T-cell (primary cell): Measurements from ENCODE around the gene EPG5. TPM values are rescaled to one million over a fixed set of nuclear protein-coding genes. Genes with fewer than 3 reads are reported as not detected.

Experiments
- ATAC-seq, 4 experiments: fragments of 200-7000 bp in 3 of 4; fragments of 150-1000 bp in 1 of 4; cut with Tn5 transposase; replicated peaks in 1 of 4; 1 replicate in 3 of 4; 2 replicates in 1 of 4; pipeline ENCODE4 v1.10.0; 2021; ENCODE audit warnings: moderate library complexity in 3 of 4, mild to moderate bottlenecking in 2 of 4, moderate number of reproducible peaks in 1 of 4
- CTCF ChIA-PET, 2 donors: fragments of 300-600 bp; sonication (Branson Sonifier 250); formaldehyde crosslinking; loops; one replicate each; lab custom pipeline; 2022; ENCODE audit warnings: antibody characterized with exemption in 2 of 2; lab: Charles Lee
- POLR2A ChIA-PET, 2 donors: fragments of 300-600 bp; sonication (Branson Sonifier 250); formaldehyde crosslinking; loops; one replicate each; lab custom pipeline; 2022; ENCODE audit warnings: antibody characterized with exemption in 2 of 2; lab: Charles Lee
- DNase-seq, 35 experiments: peaks; one replicate each; pipeline versions ENCODE4 v3.0.0 to v3.0.0-alpha.2; 2013 to 2023
- H3K27ac ChIP-seq: one replicate; pipeline ENCODE4 v1.5.1; 2013; ENCODE audit warnings: low read length
- H3K27me3 ChIP-seq, 2 experiments: replicated peaks in 1 of 2; 1 replicate in 1 of 2; 2 replicates in 1 of 2; pipeline versions ENCODE4 v1.6.1 to v1.7.0; 2013; ENCODE audit warnings: low read length in 1 of 2, mixed read lengths in 1 of 2; ENCODE audit not compliant: control insufficient read depth in 2 of 2, insufficient read depth in 2 of 2; ENCODE audit errors: extremely low read depth in 1 of 2
- H3K36me3 ChIP-seq, 2 donors: 1 replicate in 1 of 2; 2 replicates in 1 of 2; pipeline versions ENCODE4 v1.6.1 to v1.7.0; 2013; ENCODE audit warnings: low read length in 1 of 2; ENCODE audit not compliant: control insufficient read depth in 2 of 2, insufficient read depth in 1 of 2; ENCODE audit errors: extremely low read depth in 1 of 2
- H3K4me1 ChIP-seq, 2 experiments: 1 replicate in 1 of 2; 2 replicates in 1 of 2; pipeline versions ENCODE4 v1.6.1 to v1.7.0; 2013; ENCODE audit warnings: low read length in 2 of 2, mixed read lengths in 1 of 2; ENCODE audit not compliant: insufficient read depth in 2 of 2, control insufficient read depth in 1 of 2; ENCODE audit errors: extremely low read depth in 1 of 2
- H3K4me3 ChIP-seq, 2 donors: 1 replicate in 1 of 2; 2 replicates in 1 of 2; pipeline versions ENCODE4 v1.5.1 to v1.7.0; 2013; ENCODE audit warnings: mild to moderate bottlenecking in 2 of 2, low read length in 1 of 2, moderate library complexity in 1 of 2; ENCODE audit not compliant: control insufficient read depth in 1 of 2; ENCODE audit errors: extremely low read depth in 1 of 2
- H3K9me3 ChIP-seq: 2 replicates; pipeline ENCODE4 v1.7.0; 2013
- H3K27ac Mint-ChIP-seq, 2 donors: one replicate each; pipeline ENCODE4 v1.8.0; 2020 to 2021; ENCODE audit warnings: mild to moderate bottlenecking in 2 of 2, mixed read lengths in 2 of 2
- H3K27me3 Mint-ChIP-seq, 2 donors: one replicate each; pipeline ENCODE4 v1.8.0; 2021 to 2022; ENCODE audit warnings: mixed read lengths in 2 of 2
- H3K36me3 Mint-ChIP-seq: one replicate; pipeline ENCODE4 v1.8.0; 2021; ENCODE audit warnings: mixed read lengths
- H3K4me1 Mint-ChIP-seq, 3 donors: one replicate each; pipeline ENCODE4 v1.8.0; 2020 to 2022; ENCODE audit warnings: mixed read lengths in 3 of 3, mild to moderate bottlenecking in 1 of 3
- H3K4me3 Mint-ChIP-seq, 3 donors: one replicate each; pipeline ENCODE4 v1.8.0; 2020 to 2022; ENCODE audit warnings: mild to moderate bottlenecking in 3 of 3, mixed read lengths in 3 of 3, moderate library complexity in 3 of 3
- H3K9me3 Mint-ChIP-seq, 3 donors: one replicate each; pipeline ENCODE4 v1.8.0; 2020 to 2022; ENCODE audit warnings: mixed read lengths in 3 of 3
- WGBS: methylation state at CpG from one replicate; pipeline ENCODE4 v1.1.5; 2013; ENCODE audit warnings: missing lambda C conversion rate; ENCODE audit not compliant: insufficient coverage; 5-methylcytosine and 5-hydroxymethylcytosine counted together
- total RNA-seq, 35 experiments: library from RNA in 6 of 35; stranded (reverse) in 6 of 35; fragments of 120-200 nt in 1 of 35; gene quantifications; one replicate each; pipeline versions ENCODE4 v1.2.1 to v1.2.4 and lab custom pipeline; 2013 to 2026

The EPG5 gene
- total RNA-seq, 5 donors from 2014 or later (not counting 1 experiment from before 2014, with no cell fraction given), result 39.2 to 54.4 (median 42.6) TPM

DNA sequence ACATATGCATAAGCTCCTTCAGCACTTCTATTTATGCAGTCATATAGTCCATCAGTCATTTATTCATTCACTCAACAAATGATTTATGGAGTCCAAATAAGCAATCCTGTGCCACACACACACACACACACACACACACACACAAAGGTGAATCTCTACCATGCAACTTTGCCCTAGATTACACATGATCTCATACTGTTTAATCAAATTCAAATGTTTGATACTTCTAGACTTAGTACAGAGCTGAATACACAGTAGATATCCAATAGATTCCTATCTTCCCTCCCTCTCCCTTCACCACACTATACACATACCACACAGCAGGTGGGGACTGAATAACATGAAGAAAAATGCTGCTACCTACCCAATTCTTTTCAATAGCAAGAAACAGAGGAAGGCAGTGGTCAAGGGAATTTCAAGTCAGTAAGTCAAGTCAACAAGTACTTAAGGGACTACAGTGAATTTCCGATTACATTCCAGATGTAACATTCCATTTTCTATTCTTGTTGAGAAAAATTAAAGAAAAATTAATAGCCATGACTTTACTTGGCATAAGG is 65.4 kb downstream of the EPG5 start:
- no peaks in the 10 kb centered on the region for H3K27me3 ChIP-seq
- H3K36me3 ChIP-seq, result peaks cover 11 to 79% of the 10 kb centered on the region in 2 donors
- Mint-ChIP-seq H3K4me3 (no peak overlapping the region), H3K36me3 (peaks cover 77% of the 10 kb centered on the region), H3K27me3 (no peaks in the 10 kb centered on the region), H3K9me3 (no peaks in the 10 kb centered on the region), H3K27ac (no peak overlapping the region), H3K4me1 (no peaks in the 10 kb centered on the region)
- peaks cover 0 to 3% of the 10 kb centered on the region in 2 experiments for H3K4me1 ChIP-seq
- H3K4me3 ChIP-seq, result no peak overlapping the region
- ATAC-seq (no peak), DNase-seq (no peak)
- ChIA-PET CTCF (interaction anchor here in 1 of 2 donors (1.3 kb wide), 1 partner anchor 22 kb away, joined by 6 read pairs; no protein-coding TSS in a partner anchor), POLR2A (no interaction called here)
- no CpG with 5 or more reads among the region's 1 CpG for WGBS
- H3K9me3 ChIP-seq, result no peaks in the 10 kb centered on the region
- H3K27ac ChIP-seq, result no peak overlapping the region

DNA sequence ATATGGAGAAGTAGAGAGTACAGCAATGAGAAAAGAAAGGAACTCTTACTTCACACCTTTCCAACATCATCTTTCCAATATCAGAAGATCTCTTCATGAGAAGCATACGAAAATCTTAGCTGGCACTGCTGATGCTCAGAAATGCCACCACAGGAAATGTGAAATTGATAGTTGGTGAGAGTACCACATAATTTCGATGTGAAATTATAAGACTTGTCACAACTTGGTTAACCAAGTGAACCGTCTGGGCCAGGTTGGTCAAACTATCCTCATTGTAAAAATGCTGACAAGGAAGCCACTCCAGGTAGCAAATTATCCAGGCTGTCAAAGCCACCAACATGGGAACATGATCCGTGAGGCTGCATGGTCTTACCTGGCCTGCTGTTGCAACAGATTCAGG is 66.5 kb downstream of the EPG5 start:
- H3K27ac Mint-ChIP-seq, result no peak overlapping the region

DNA sequence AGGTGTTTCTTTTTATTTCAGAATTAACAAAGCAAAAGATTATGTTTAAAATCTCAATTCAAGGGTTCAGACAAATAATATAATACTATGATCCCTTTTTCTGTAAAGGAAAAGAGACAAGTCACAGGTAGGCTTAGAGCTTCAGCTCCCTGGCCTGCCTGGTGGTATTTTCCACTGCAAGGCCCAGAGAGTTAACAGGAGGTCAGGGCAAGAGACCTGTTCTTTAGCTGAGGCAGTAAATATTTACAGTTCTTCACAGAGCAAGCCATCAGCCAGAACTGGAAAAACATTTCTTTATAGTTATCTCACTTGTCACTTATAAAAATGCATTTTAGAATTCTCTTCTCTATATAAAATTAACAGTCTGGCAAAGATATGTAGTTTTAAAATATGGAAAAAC is 70.1 kb downstream of the EPG5 start:
- ATAC-seq, result no peak
- Histone ChIP-seq H3K4me3 (no peak overlapping the region), H3K4me1 (peaks cover 0 to 3% of the 10 kb centered on the region in 2 experiments), H3K27me3 (no peaks in the 10 kb centered on the region), H3K27ac (no peak overlapping the region), H3K9me3 (no peaks in the 10 kb centered on the region), H3K36me3 (peaks cover 15 to 56% of the 10 kb centered on the region in 2 donors)
- H3K27me3 Mint-ChIP-seq, result no peaks in the 10 kb centered on the region
- DNase-seq, result no peak
- H3K4me1 Mint-ChIP-seq, result no peaks in the 10 kb centered on the region
- ChIA-PET CTCF (no interaction called here), POLR2A (no interaction called here)
- H3K4me3 Mint-ChIP-seq, result no peak overlapping the region
- no peaks in the 10 kb centered on the region for H3K9me3 Mint-ChIP-seq
- H3K27ac Mint-ChIP-seq, result no peak overlapping the region
- peaks cover 68% of the 10 kb centered on the region for H3K36me3 Mint-ChIP-seq

More for the DNA sequence above, 66.5 kb downstream of the EPG5 start:
- ChIA-PET CTCF (interaction anchor here (0.6 to 1.3 kb wide), 3 partner anchors 21 to 253 kb away, joined by 3 to 7 read pairs (median 6); no protein-coding TSS in a partner anchor), POLR2A (no interaction called here)
- Mint-ChIP-seq H3K9me3 (no peaks in the 10 kb centered on the region), H3K36me3 (peaks cover 79% of the 10 kb centered on the region), H3K4me1 (no peaks in the 10 kb centered on the region), H3K4me3 (no peak overlapping the region), H3K27me3 (no peaks in the 10 kb centered on the region)
- H3K4me3 ChIP-seq, result no peak overlapping the region
- ATAC-seq (no peak), DNase-seq (no peak)
- no peaks in the 10 kb centered on the region for H3K27me3 ChIP-seq
- peaks cover 0 to 3% of the 10 kb centered on the region in 2 experiments for H3K4me1 ChIP-seq
- no peak overlapping the region for H3K27ac ChIP-seq
- peaks cover 11 to 80% of the 10 kb centered on the region in 2 donors for H3K36me3 ChIP-seq
- WGBS, result 78% methylated on average over 3 of the region's 4 CpGs
- no peaks in the 10 kb centered on the region for H3K9me3 ChIP-seq

DNA sequence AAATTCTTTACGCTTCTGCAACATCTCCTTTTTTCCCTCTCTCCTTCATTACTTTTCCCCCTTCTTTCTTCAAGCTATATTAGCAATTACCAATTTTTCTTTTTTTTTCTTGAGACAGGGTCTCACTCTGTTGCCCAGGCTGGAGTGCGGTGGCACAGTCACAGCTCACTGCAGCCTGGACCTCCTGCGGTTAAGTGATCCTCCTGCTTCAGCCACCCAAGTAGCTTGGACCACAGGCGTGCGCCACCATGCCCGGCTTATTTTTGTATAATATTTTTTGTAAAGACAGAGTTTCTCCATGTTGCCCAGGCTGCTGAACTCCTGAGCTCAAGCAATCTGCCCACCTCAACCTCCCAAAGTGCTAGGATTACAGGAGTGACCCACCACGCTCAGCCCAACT is 70.7 kb downstream of the EPG5 start:
- no peaks in the 10 kb centered on the region for H3K27me3 ChIP-seq
- ATAC-seq, result no peak
- H3K27ac ChIP-seq, result no peak overlapping the region
- no peak overlapping the region for H3K4me3 Mint-ChIP-seq
- H3K4me1 ChIP-seq, result peaks cover 0 to 3% of the 10 kb centered on the region in 2 experiments
- ChIA-PET CTCF (interaction anchor here in 1 of 2 donors (0.6 to 0.8 kb wide), 3 partner anchors 12 to 231 kb away, joined by 3 to 6 read pairs (median 3); no protein-coding TSS in a partner anchor), POLR2A (no interaction called here)
- peaks cover 15 to 52% of the 10 kb centered on the region in 2 donors for H3K36me3 ChIP-seq
- H3K4me3 ChIP-seq, result no peak overlapping the region
- H3K4me1 Mint-ChIP-seq, result no peaks in the 10 kb centered on the region
- H3K27ac Mint-ChIP-seq, result no peak overlapping the region
- 100% methylated on average over 1 of the region's 7 CpGs for WGBS
- no peaks in the 10 kb centered on the region for H3K9me3 Mint-ChIP-seq
- H3K36me3 Mint-ChIP-seq, result peaks cover 65% of the 10 kb centered on the region
- H3K27me3 Mint-ChIP-seq, result no peaks in the 10 kb centered on the region
- no peak for DNase-seq
- H3K9me3 ChIP-seq, result no peaks in the 10 kb centered on the region

DNA sequence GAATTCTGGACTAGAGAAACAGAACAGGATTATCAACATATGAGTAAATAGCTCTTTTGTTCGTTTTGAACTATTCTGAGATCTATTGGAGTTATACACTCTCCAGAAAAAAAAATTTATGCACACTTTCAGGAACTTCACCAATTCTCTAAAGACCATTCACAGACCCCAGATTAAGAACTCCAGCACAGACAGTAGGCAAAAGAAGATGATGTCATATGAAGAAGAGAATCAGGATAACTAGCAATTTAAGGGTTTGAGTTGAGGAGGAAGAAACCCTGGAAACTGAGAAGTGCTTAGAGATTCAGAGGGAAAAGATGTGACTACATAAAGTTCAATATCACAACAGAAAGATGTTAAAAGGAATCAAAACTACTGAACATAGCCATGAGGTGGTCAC is 71.8 kb downstream of the EPG5 start:
- Histone ChIP-seq H3K27ac (no peak overlapping the region), H3K4me3 (no peak overlapping the region), H3K4me1 (no peaks in the 10 kb centered on the region), H3K36me3 (peaks cover 12 to 45% of the 10 kb centered on the region in 2 donors), H3K27me3 (no peaks in the 10 kb centered on the region), H3K9me3 (no peaks in the 10 kb centered on the region)
- peaks cover 58% of the 10 kb centered on the region for H3K36me3 Mint-ChIP-seq
- POLR2A ChIA-PET, result interaction anchor here (0.6 to 0.9 kb wide), 2 partner anchors 158 to 194 kb away, joined by 3 read pairs; no protein-coding TSS in a partner anchor
- no peak overlapping the region for H3K4me3 Mint-ChIP-seq
- H3K27ac Mint-ChIP-seq, result peak overlapping the region in 1 of 2 donors; percentile 17
- no peak for ATAC-seq
- DNase-seq, result no peak
- H3K9me3 Mint-ChIP-seq, result no peaks in the 10 kb centered on the region
- no peaks in the 10 kb centered on the region for H3K27me3 Mint-ChIP-seq
- no CpG with 5 or more reads among the region's 1 CpG for WGBS
- CTCF ChIA-PET, result interaction anchor here in 1 of 2 donors (0.6 kb wide), 1 partner anchor 188 kb away, joined by 4 read pairs; no protein-coding TSS in a partner anchor
- H3K4me1 Mint-ChIP-seq, result peaks cover 0 to 3% (median 0%) of the 10 kb centered on the region in 3 donors

DNA sequence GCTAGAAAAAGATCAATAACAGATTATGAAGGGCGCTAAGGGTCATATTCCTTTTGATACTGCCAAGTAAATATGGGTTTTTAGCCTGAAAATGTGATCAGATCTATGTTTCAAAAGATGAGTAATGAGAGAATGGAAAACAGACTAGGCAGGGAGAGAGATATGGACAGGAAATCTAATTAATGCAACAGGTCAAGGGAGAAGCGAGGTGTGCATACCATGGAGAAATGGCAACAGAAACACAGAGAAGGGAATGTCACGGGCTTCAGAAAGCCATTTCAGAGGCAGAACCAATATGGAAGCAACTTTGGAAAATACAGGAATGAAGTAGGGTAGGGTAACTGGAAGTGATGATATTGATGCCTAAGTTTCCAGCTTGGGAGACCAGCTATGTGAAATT is 72.3 kb downstream of the EPG5 start:
- 100% methylated on average over 3 of the region's 3 CpGs for WGBS
- peaks cover 59% of the 10 kb centered on the region for H3K36me3 Mint-ChIP-seq
- H3K36me3 ChIP-seq, result peaks cover 12 to 47% of the 10 kb centered on the region in 2 donors
- H3K27me3 ChIP-seq, result no peaks in the 10 kb centered on the region
- H3K9me3 ChIP-seq, result no peaks in the 10 kb centered on the region
- H3K27ac ChIP-seq, result no peak overlapping the region
- no peaks in the 10 kb centered on the region for H3K4me1 ChIP-seq
- CTCF ChIA-PET, result no interaction called here
- H3K4me3 Mint-ChIP-seq, result no peak overlapping the region
- ATAC-seq, result no peak
- H3K9me3 Mint-ChIP-seq, result no peaks in the 10 kb centered on the region
- DNase-seq, result no peak
- no peak overlapping the region for H3K4me3 ChIP-seq
- H3K27me3 Mint-ChIP-seq, result no peaks in the 10 kb centered on the region
- H3K27ac Mint-ChIP-seq, result no peak overlapping the region
- peaks cover 0 to 3% (median 2%) of the 10 kb centered on the region in 3 donors for H3K4me1 Mint-ChIP-seq
- POLR2A ChIA-PET, result interaction anchor here (0.6 to 0.9 kb wide), 2 partner anchors 158 to 195 kb away, joined by 3 read pairs; no protein-coding TSS in a partner anchor
